Bone marrow (tissue), 2 donors: Measurements from ENCODE around the gene IDH1.
"Not testable (repeated sequence)": the region's sequence is repeated elsewhere in the genome, so short reads cannot be mapped to it uniquely, and the experiment has no call there.

Source experiments
- DNase-seq, 2 donors: peaks; one replicate each; lab custom pipeline; 2025; lab: John Stamatoyannopoulos, UW

The IDH1 gene

DNA sequence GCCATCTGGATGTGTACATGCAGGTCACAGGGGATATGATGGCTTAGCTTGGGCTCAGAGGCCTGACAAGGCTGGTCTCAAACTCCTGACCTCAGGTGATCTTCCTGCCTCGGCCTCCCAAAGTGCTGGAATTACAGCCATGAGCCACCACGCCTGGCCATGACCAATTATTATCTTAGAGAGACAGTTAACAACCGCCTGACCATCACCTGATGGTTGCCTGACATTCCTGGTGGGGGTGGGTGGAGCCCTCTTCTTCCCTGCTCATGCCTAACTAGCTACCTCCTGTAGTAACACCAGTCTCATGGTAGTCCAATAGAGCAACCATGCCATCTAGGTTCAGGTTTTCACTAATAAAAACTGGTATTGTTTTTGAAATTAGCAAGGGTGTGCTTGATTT, 33.0 kb downstream of the IDH1 start:
- not testable (repeated sequence) for DNase-seq

DNA sequence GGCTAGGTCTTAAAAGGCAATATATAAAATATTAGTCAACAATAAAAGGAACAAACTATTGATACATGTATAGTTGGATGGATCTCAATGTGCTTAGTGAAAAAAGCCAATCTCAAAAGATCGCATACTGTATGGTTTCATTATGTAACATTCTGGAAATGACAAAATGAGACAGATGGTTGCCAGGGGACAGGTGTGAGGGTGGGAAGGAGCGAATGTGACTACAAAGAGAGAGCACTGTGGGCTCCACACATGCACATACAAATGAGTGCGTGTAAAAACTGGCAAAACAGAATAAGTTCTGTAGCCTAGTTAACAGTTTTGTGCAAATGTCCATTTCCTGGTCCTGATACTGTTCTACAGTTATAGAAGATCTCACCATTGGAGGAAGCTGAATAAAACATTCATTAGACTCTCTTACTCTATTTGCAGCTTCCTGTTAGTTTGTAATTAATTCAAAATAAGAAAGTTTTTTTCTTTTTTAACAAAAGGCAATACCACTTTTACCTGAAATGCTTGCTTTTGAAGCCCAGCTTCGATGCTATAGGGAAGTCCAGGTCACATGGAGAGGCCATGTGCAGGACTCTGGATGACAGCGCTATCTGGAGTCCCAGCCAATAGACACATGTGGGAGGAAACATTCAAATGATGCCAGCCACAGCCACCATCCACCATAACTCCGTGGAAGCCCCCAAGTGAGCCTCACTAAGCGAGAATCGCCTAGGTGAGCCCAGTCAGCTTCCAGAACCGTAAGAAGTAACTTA, 44.0 kb downstream of the IDH1 start:
- DNase-seq: no peak

DNA sequence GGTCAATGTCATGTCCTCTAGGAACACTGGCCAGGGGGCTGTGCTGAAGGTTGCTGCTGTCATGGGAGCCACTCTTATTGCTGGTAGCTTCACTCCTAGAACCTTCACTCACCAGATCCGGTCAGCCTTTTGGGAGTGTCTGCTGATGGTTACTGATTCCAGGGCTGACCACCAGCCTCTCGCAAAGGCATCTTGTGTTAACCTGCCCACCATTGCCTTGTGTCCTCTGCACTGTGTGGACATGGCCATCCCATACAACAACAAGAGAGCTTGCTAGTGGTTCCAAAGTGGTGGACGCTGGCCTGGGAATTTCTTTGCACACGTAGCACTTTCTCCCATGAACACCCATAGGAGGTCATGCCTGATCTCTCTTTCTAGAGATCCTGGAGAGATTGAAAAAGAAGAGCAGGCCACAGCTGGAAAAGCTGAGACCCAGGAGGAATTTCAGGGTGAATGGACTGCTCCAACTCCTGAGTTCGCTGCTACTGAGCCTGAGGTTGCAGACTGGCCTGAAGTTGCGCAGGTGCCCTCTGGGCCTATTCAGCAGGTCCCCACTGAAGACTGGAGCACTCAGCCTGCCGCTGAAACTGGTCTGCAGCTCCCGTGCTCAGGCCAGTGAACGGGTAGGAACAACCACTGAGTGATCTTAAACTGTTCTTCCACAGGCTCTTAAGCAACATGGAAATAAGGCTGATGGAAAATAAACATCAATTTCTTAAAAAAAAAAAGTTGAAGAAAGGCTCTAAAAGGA, 46.4 kb downstream of the IDH1 start:
- DNase-seq: no peak

DNA sequence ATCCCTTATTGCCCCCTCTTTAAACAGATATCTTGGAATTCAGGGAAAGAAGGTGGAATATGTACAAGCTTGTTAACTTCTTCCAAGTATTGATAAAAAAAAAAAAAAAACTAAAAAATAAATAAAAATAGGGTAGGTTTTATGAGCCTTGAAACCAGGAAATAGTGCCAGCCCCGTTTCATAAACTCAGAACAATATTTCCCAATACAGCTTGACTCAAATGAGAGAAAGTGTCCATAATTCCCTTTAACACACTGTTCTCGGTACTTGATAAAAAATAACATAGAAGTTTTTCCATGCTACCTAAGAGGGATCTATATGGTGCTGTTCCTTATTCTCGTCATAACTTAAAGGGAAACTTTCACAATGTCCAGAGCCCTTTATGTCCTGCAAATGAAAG, 47.1 kb downstream of the IDH1 start:
- DNase-seq: no peak

DNA sequence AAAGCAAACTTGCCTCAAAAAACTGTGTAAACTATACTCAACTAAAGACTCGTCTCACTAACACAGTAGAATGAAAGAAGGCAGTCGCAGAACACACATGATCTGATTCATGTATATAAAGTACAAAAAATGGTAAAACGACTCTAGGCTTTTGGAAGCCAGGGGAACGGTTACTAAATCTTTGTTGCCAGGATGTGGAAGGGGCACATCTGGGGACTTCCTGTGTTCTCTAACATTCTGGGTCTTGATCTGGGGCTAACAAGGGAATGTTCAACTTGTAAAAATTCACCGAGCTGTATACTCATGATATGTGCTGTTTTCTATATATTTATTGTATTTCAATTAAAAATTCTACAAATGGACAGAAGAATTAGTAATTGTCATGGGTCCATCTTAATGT, 50.7 kb downstream of the IDH1 start:
- no peak for DNase-seq

DNA sequence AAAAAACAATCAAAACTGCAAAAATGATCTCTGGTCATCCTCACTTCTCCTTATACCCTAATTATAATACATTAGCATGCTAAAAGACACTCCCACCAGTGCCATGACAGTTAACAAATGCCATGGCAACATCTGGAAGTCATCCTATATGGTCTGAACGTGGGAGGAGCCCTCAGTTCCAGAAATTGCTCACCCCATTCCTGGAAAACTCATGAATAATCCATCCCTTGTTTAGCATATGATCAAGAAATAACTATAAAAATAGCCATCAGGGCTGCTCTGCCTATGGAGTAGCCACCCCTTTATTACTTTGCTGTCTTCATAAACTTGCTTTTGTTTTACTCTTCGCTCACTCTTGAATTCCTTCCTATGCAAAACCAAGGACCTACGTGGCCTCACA, 59.3 kb downstream of the IDH1 start:
- DNase-seq: no peak

DNA sequence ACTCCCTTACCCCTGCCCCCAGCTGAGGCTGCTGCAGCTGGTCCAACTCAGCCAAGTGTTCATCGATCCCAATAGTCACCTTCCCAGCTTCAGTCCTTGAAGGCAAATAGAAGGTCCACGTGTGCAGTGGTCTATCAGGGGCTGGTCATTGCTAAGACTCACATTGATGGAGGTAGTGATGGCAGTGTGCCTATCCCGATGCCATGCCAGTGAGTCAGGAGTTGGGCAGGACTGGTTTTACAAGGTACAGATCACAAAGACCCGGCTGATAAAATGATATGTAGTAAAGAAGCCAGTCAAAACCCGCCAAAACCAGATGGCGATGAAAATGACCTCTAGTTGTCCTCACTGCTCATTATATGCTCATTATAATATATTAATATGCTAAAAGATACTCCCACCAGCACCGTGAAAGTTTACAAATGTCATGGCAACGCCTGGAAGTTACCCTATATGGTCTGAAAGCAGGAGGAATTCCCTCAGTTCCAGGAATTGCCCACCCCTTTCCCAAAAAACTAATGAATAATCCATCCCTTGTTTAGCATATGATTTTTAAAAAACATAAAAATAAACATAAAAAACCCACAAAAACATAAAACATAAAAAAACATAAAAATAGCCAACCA, 62.1 kb downstream of the IDH1 start:
- no peak for DNase-seq

DNA sequence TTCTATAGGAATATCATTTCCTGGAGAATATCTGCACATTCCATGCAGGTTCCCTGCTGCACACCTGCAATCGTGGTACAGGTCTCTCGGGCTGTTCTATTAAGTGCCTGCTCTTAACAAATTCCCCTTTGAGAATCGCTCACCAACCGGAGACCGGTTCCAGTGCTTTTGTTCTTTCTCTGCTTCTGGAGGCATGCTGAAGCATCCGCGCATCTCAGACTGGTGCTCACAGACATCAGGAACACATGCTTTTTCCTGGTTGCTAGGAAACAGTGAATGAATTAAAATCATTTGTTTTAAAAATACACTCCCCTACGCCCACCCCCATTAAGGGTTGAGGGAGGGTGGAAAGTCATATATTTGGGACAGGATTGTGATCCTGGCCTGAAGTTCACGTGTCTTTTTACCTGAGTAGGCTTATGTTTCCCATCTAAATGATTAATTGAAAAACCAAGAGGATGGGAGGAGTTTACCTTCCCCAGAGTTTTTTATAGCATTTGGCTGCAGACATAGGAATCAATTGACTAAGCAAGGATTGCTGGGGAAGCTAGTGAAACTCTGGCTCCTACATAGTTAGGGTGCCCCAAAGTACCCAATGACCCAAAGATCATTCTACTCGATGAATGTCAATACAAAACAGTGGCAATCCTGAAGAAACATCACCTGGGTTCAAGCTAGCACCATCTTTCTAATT, 64.9 kb downstream of the IDH1 start, which contains the start of gene C2orf80:
Gene C2orf80 (minus strand): TSS at position 221 of the 694 bp plus-strand sequence. CDS start 3,044 bp downstream, outside the sequence.
- DNase-seq: no peak

DNA sequence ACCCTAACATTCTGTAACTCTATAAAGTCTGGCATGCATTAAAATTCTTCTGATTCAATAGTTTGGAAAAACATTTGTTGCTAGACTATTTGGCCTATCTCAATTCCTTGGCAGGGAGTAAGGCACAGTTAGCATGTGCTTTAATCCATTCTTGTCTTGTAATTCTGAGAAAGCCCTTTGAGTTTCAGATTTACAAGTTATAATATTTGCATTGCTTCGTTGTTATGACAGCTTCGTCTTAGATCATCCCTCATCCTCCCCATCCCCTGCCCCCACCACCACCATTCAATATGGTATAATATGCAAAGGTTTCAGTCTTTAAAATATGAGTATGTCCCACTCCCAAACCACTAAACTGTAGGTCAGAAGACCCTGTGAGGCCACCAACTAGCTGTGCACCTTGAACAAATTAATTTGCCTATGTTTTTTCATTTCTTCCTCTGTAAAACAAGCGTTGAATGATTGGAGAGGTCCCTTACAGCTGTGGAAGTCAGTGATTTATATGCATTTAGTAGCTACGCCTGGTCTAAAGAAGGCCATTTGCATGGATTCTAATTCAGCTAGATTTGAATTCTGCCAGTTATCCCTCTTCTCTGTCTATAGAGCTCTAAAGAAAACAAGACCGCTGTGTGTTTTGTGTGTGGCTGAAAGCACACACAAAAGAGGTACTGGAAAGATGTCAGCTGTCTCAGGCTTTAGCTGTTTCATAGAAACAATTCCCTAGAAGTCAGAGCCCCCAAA, 65.6 kb downstream of the IDH1 start:
- no peak for DNase-seq

DNA sequence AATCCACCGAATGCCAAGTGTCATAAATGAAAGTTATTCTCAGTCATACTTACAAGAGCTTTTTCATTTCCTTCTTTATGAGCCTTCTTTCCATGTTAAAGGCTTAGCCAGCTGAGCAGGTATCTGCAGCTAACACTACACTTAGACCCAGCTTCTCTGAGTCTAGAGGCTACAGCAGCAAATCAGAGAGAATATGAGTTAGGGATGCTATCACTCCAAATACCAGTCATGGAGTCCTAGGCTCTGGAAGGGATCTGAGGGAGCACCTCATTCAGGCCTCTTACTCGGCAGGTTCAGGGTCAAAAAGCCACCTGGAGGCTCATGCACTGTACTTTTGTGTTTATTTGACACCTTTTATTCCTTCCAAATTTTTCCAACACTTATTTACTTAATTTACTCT, 68.0 kb downstream of the IDH1 start:
- no peak for DNase-seq

DNA sequence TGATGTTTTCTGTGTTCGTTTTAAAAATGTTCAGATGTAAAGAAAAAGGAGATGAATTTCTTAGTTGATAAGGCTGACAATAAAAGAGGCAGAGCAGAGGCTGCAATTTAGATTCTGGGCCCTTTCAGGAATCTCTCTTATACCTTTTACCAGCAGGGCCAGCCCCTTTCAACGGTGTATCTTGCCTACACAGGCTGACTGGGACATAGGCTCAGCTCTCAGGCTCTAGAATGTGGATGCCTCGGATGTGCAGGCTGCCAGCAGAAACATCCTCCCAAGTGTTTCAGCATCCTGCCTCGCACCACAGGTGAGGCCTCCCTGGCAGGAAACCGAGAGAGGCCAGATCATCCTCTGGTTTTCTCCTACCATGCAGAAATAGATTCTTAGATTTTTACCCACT, 68.4 kb downstream of the IDH1 start:
- no peak for DNase-seq
